Transverse colon (tissue), 3 donors: Measurements from ENCODE around the gene TAB3.

ENCODE experiments used
- EP300 ChIP-seq: sonication (generic); formaldehyde crosslinking; IDR thresholded peaks from one replicate; pipeline ENCODE4 v1.6.1; 2017; ENCODE audit warnings: antibody characterized with exemption, low read depth
- POLR2A ChIP-seq: fragments of 450-650 bp; IDR thresholded peaks from one replicate; pipeline ENCODE4 v1.6.1; 2016; ENCODE audit warnings: antibody characterized with exemption, mild to moderate bottlenecking, moderate library complexity
- TF ChIP-seq, protein P1 (sequence below), 5 experiments: fragments of 200-600 bp in 3 of 5; fragments of 450-650 bp in 2 of 5; sonication (generic) in 3 of 5; IDR thresholded peaks; 1 replicate in 2 of 5; 2 replicates in 3 of 5; pipeline ENCODE4 v1.5.1; 2016 to 2017; ENCODE audit warnings: antibody characterized with exemption in 5 of 5, inconsistent platforms in 3 of 5, mild to moderate bottlenecking in 2 of 5, moderate library complexity in 1 of 5

DNA sequence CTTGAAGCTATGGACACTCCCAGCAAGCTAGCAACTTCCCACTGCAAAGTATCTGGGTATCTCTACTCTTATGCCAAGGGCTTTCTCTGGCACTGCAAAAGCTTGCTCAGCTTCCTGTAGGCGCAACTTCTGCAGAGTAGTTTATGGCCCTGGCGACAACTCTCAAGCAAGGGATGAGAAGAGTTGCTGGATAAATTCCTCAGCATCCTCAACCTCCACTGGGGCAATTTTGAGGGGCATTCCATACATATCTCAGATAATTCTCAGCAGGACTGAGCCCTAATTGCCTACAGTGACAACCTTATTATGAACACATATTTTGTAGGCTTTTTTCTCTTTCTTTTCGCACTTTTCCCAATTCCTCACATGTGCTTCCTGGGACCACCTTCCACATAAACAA lies 31.2 kb upstream of the TAB3 start:
- TF ChIP-seq, protein P1, sequence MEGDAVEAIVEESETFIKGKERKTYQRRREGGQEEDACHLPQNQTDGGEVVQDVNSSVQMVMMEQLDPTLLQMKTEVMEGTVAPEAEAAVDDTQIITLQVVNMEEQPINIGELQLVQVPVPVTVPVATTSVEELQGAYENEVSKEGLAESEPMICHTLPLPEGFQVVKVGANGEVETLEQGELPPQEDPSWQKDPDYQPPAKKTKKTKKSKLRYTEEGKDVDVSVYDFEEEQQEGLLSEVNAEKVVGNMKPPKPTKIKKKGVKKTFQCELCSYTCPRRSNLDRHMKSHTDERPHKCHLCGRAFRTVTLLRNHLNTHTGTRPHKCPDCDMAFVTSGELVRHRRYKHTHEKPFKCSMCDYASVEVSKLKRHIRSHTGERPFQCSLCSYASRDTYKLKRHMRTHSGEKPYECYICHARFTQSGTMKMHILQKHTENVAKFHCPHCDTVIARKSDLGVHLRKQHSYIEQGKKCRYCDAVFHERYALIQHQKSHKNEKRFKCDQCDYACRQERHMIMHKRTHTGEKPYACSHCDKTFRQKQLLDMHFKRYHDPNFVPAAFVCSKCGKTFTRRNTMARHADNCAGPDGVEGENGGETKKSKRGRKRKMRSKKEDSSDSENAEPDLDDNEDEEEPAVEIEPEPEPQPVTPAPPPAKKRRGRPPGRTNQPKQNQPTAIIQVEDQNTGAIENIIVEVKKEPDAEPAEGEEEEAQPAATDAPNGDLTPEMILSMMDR (IDR thresholded peaks at IDR 0.05), result no peak
- TF ChIP-seq POLR2A (no peak), EP300 (no peak)
